Prostate gland (tissue), 2 donors: ENCODE measurements around the gene GSTM1. TPM values are rescaled to one million over a fixed set of nuclear protein-coding genes. Genes with fewer than 3 reads are reported as not detected.

ENCODE experiments used
- DNase-seq: peaks from one replicate; pipeline ENCODE4 v3.0.0-alpha.2; 2019; ENCODE audit warnings: low spot score
- H3K27ac ChIP-seq, 2 donors: fragments of 200-600 bp; sonication (generic); 2 replicates each; pipeline ENCODE4 v1.5.1; 2017 to 2019
- H3K27me3 ChIP-seq: fragments of 200-600 bp; sonication (generic); replicated peaks from 2 replicates; pipeline ENCODE4 v1.5.1; 2019; ENCODE audit not compliant: insufficient read depth
- H3K36me3 ChIP-seq, 2 donors: fragments of 200-600 bp; sonication (generic); 1 replicate in 1 of 2; 2 replicates in 1 of 2; pipeline versions ENCODE4 v1.5.1 to v1.8.1; 2017 to 2019
- H3K4me1 ChIP-seq: fragments of 200-600 bp; sonication (generic); replicated peaks from 2 replicates; pipeline ENCODE4 v1.5.1; 2019
- H3K4me3 ChIP-seq, 2 donors: fragments of 200-600 bp; sonication (generic); 2 replicates each; pipeline ENCODE4 v1.5.1; 2017 to 2019
- H3K9me3 ChIP-seq: fragments of 200-600 bp; sonication (generic); 2 replicates; pipeline ENCODE4 v1.5.1; 2017
- CTCF ChIP-seq, 4 experiments: fragments of 200-600 bp in 2 of 4; fragments of 450-650 bp in 2 of 4; sonication (generic) in 2 of 4; IDR thresholded peaks; 1 replicate in 3 of 4; 2 replicates in 1 of 4; pipeline ENCODE4 v1.5.1; 2016 to 2019; ENCODE audit warnings: antibody characterized with exemption in 4 of 4, mild to moderate bottlenecking in 2 of 4, moderate library complexity in 2 of 4
- POLR2A ChIP-seq: fragments of 450-650 bp; IDR thresholded peaks from one replicate; pipeline ENCODE4 v1.6.1; 2016; ENCODE audit warnings: antibody characterized with exemption, mild to moderate bottlenecking
- POLR2AphosphoS5 ChIP-seq: sonication (generic); formaldehyde crosslinking; IDR thresholded peaks from one replicate; pipeline ENCODE4 v1.6.1; 2017; ENCODE audit warnings: antibody characterized with exemption
- WGBS: methylation state at CpG from one replicate; pipeline ENCODE4 v1.1.5; 2018; 5-methylcytosine and 5-hydroxymethylcytosine counted together
- intact Hi-C: fragments of 100-400 bp; cut with DNase I; formaldehyde crosslinking; loops from one replicate; pipeline ENCODE4 v1.14.2; 2022
- total RNA-seq, 2 donors: library from RNA; depleted of rRNA; stranded (reverse); fragments of >200 nt; gene quantifications; one replicate each; pipeline ENCODE4 v1.1.0, GENCODE V29; 2016

The GSTM1 gene
- total RNA-seq, 2 donors from 2014 or later, result not detected

- 95% methylated on average over 6 of the region's 6 CpGs for WGBS
- Histone ChIP-seq H3K9me3 (no peaks in the 10 kb centered on the region), H3K4me3 (no peak overlapping the region), H3K4me1 (no peaks in the 10 kb centered on the region), H3K27me3 (no peaks in the 10 kb centered on the region), H3K27ac (no peak overlapping the region), H3K36me3 (no peaks in the 10 kb centered on the region)
- no peak for DNase-seq
- TF ChIP-seq CTCF (IDR thresholded peaks at IDR 0.05) (no peak), POLR2A (no peak), POLR2AphosphoS5 (no peak)
- intact Hi-C loops, result no loop called here
Measured at GRCh38 chr1:109730666-109731065, 43.0 kb downstream of the GSTM1 start.

GRCh38 chr1:109732390-109732881, 44.8 kb downstream of the GSTM1 start:
- Histone ChIP-seq H3K27me3 (no peaks in the 10 kb centered on the region), H3K9me3 (no peaks in the 10 kb centered on the region), H3K4me3 (no peak overlapping the region), H3K27ac (no peak overlapping the region), H3K4me1 (no peaks in the 10 kb centered on the region), H3K36me3 (peaks cover 3% of the 10 kb centered on the region in 2 donors)
- intact Hi-C loops, result no loop called here
- no peak for TF ChIP-seq CTCF (IDR thresholded peaks at IDR 0.05)
- no peak for TF ChIP-seq POLR2AphosphoS5
- TF ChIP-seq POLR2A, result no peak
- DNase-seq, result no peak
- WGBS, result 61% methylated on average over 3 of the region's 3 CpGs

GRCh38 chr1:109733236-109733870, 45.7 kb downstream of the GSTM1 start:
- no peaks in the 10 kb centered on the region for H3K4me1 ChIP-seq
- no peak overlapping the region for H3K27ac ChIP-seq
- peaks cover 3 to 4% of the 10 kb centered on the region in 2 donors for H3K36me3 ChIP-seq
- no peak for DNase-seq
- TF ChIP-seq POLR2A, result no peak
- no peak for TF ChIP-seq POLR2AphosphoS5
- TF ChIP-seq CTCF (IDR thresholded peaks at IDR 0.05), result no peak
- H3K27me3 ChIP-seq, result no peaks in the 10 kb centered on the region
- H3K9me3 ChIP-seq, result no peaks in the 10 kb centered on the region
- 92% methylated on average over 4 of the region's 4 CpGs for WGBS
- no peak overlapping the region for H3K4me3 ChIP-seq
- intact Hi-C loops, result no loop called here

- H3K4me1 ChIP-seq, result no peaks in the 10 kb centered on the region
- no peaks in the 10 kb centered on the region for H3K27me3 ChIP-seq
- DNase-seq, result peak; percentile 75
- peak overlapping the region; percentile 71 to 83 for H3K27ac ChIP-seq
- H3K36me3 ChIP-seq, result peaks cover 3 to 4% of the 10 kb centered on the region in 2 donors
- TF ChIP-seq POLR2A, result peak; percentile 78
- TF ChIP-seq CTCF (IDR thresholded peaks at IDR 0.05), result no peak
- TF ChIP-seq POLR2AphosphoS5, result peak; percentile 86
- no peaks in the 10 kb centered on the region for H3K9me3 ChIP-seq
- peak overlapping the region; percentile 49 to 81 for H3K4me3 ChIP-seq
- WGBS, result under 1% methylated on average over 86 of the region's 86 CpGs
- intact Hi-C loops, result loop anchor here (2.0 kb wide), 1 partner anchor 71 kb away; the partner anchor contains the start of gene GSTM2
Measured at GRCh38 chr1:109739738-109740614, 52.4 kb downstream of the GSTM1 start.
